Adrenal gland (tissue), 5 donors: ENCODE data around the gene ANKDD1A.

ENCODE experiments used
- POLR2A ChIP-seq, 2 donors: fragments of 450-650 bp; IDR thresholded peaks; one replicate each; pipeline ENCODE4 v1.6.1; 2017; ENCODE audit warnings: antibody characterized with exemption in 2 of 2, mild to moderate bottlenecking in 2 of 2, moderate library complexity in 1 of 2
- TF ChIP-seq, protein P1 (sequence below), 6 experiments: fragments of 450-650 bp in 4 of 6; fragments of 200-600 bp in 2 of 6; sonication (generic) in 1 of 6; IDR thresholded peaks; 1 replicate in 5 of 6; 2 replicates in 1 of 6; pipeline versions ENCODE4 v1.5.1 to v1.8.0; 2016 to 2021; ENCODE audit warnings: antibody characterized with exemption in 6 of 6, mild to moderate bottlenecking in 2 of 6, moderate library complexity in 1 of 6
- donor health status: DM: no; HTN: no; CAD: no.

DNA sequence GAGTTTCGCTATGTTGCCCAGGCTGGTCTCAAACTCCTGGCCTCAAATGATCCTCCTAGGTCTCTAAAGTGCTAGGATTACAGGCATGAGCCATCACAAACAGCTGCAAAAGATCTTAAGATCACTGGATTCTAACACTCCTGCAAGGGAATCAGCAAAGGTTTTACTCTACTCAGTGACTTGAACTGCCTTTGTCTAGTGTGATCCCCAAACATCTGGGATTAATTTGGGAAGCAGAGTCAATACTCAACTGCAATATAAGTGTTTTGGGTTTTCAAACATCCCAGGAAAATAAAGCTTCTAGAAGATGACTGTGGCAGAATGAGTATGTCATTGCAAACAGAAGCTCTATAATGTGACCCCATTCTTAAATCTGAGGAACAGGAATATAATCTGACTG is 70.8 kb downstream of the ANKDD1A start:
- TF ChIP-seq, protein P1, sequence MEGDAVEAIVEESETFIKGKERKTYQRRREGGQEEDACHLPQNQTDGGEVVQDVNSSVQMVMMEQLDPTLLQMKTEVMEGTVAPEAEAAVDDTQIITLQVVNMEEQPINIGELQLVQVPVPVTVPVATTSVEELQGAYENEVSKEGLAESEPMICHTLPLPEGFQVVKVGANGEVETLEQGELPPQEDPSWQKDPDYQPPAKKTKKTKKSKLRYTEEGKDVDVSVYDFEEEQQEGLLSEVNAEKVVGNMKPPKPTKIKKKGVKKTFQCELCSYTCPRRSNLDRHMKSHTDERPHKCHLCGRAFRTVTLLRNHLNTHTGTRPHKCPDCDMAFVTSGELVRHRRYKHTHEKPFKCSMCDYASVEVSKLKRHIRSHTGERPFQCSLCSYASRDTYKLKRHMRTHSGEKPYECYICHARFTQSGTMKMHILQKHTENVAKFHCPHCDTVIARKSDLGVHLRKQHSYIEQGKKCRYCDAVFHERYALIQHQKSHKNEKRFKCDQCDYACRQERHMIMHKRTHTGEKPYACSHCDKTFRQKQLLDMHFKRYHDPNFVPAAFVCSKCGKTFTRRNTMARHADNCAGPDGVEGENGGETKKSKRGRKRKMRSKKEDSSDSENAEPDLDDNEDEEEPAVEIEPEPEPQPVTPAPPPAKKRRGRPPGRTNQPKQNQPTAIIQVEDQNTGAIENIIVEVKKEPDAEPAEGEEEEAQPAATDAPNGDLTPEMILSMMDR (IDR thresholded peaks at IDR 0.05): no peak
- no peak for TF ChIP-seq POLR2A (IDR thresholded peaks at IDR 0.05)
